ENCODE data around the gene EIF1. TPM values are rescaled to one million over a fixed set of nuclear protein-coding genes. Genes with fewer than 3 reads are reported as not detected.

The EIF1 gene
- total RNA-seq, 4 donors from 2014 or later, result 211 to 299 (median 249) TPM

GRCh38 chr17:41651625-41652460 lies 36.8 kb upstream of the EIF1 start:
- TF ChIP-seq CTCF (IDR thresholded peaks at IDR 0.05) (peak in 1 of 3 donors; percentile 74), POLR2A (IDR thresholded peaks at IDR 0.05) (no peak)
- H3K4me3 ChIP-seq (ENCODE audit: low read depth, poor library complexity, severe bottlenecking), result no peak overlapping the region
- intact Hi-C loops (cut with DNase I; ENCODE audit: low total_unique reads), result no loop called here
- no peak for DNase-seq (ENCODE audit: low spot score in 2 of 2)
- WGBS, 2 donors, result 45 to 52% methylated on average over 9 to 13 of the region's 13 CpGs

GRCh38 chr17:41652461-41652970 lies 36.2 kb upstream of the EIF1 start:
- DNase-seq (ENCODE audit: low spot score in 2 of 2), result no peak
- no peak overlapping the region for H3K4me3 ChIP-seq (ENCODE audit: low read depth, poor library complexity, severe bottlenecking)
- intact Hi-C loops (cut with DNase I; ENCODE audit: low total_unique reads), result no loop called here
- TF ChIP-seq POLR2A (IDR thresholded peaks at IDR 0.05), result no peak
- no peak for TF ChIP-seq CTCF (IDR thresholded peaks at IDR 0.05)
- WGBS, 2 donors, result 62 to 75% methylated on average over 3 to 5 of the region's 5 CpGs

- intact Hi-C loops (cut with DNase I; ENCODE audit: low total_unique reads), result no loop called here
- no peak for DNase-seq (ENCODE audit: low spot score in 2 of 2)
- H3K4me3 ChIP-seq (ENCODE audit: low read depth, poor library complexity, severe bottlenecking), result no peak overlapping the region
- TF ChIP-seq CTCF (IDR thresholded peaks at IDR 0.05) (no peak), POLR2A (IDR thresholded peaks at IDR 0.05) (no peak)
- 63 to 65% methylated on average over 5 of the region's 5 CpGs for WGBS, 2 donors
These were observed 35.3 kb upstream of the EIF1 start for GRCh38 chr17:41653421-41653820.

GRCh38 chr17:41653892-41654677 lies 34.6 kb upstream of the EIF1 start:
- DNase-seq (ENCODE audit: low spot score in 2 of 2), result peak; percentile 82 to 94
- no peak for TF ChIP-seq POLR2A (IDR thresholded peaks at IDR 0.05)
- TF ChIP-seq CTCF (IDR thresholded peaks at IDR 0.05), result no peak
- intact Hi-C loops (cut with DNase I; ENCODE audit: low total_unique reads), result no loop called here
- WGBS, 2 donors, result 44 to 61% methylated on average over 5 to 14 of the region's 14 CpGs
- no peak overlapping the region for H3K4me3 ChIP-seq (ENCODE audit: low read depth, poor library complexity, severe bottlenecking)

GRCh38 chr17:41654678-41655607 lies 33.7 kb upstream of the EIF1 start:
- TF ChIP-seq POLR2A (IDR thresholded peaks at IDR 0.05), result no peak
- TF ChIP-seq CTCF (IDR thresholded peaks at IDR 0.05), result no peak
- intact Hi-C loops (cut with DNase I; ENCODE audit: low total_unique reads), result no loop called here
- WGBS, 2 donors, result 49 to 57% methylated on average over 18 to 21 of the region's 24 CpGs
- H3K4me3 ChIP-seq (ENCODE audit: low read depth, poor library complexity, severe bottlenecking), result no peak overlapping the region
- no peak for DNase-seq (ENCODE audit: low spot score in 2 of 2)

Data from lower leg skin (tissue), 4 donors.